ENCODE results near the gene HKDC1.
"Not testable (repeated sequence)": the region's sequence is repeated elsewhere in the genome, so short reads cannot be mapped to it uniquely, and the experiment has no call there.

Gene HKDC1

GRCh38 chr10:69220041-69220451 lies at the start of gene HKDC1:
Gene HKDC1, plus strand, starts transcription at chr10:69220332. Its CDS starts 104 bp downstream, at chr10:69220436.
- no peak for DNase-seq (ENCODE audit: low spot score)

DNA sequence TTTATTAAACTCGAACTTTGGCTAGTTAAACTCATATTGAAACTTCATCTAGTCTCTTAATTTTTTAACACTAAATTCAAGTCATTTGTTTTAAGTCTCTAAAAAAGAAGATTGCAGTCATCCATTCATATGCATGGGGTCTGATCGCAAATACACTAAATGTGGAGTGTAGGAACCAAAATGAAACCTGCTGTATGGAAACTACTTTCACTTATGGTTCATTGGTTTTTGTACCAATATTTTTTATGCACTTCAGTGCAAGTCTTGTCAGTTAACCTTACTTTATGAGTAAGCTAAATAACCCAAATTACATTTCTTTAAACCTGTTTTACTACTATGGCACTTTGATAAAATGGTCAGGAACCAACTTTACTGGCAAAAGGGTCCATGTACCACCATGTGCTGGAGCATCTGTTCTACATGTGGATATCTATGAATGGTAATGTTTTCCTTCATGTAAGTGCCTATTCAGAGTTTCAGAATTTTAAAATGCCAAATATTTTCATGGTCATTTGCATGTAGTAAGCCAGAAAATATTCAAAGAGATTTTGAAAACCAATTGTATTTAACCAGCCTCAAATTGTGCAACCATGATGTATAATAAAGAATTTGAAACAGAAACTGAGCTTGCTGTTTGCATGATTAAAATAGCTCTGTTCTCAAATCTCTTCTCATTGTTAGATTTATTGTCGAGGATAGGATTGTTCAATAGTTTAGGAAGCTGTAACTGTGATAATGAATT lies 47.7 kb upstream of the HKDC1 start:
- DNase-seq (ENCODE audit: low spot score) = no peak

DNA sequence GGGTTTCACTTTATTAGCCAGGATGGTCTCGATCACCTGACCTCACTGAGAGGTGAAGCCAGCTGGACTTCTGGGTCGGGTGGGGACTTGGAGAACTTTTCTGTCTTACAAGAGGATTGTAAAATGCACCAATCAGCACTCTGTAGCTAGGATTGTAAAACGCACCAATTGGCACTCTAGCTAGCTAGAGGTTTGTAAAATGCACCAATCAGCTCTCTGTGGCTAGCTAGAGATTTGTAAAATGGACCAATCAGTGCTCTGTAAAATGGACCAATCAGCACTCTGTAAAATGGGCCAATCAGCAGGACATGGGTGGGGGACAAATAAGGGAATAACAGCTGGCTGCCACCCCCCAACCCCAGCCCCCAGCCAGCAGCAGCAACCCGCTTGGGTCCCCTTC lies 44.8 kb upstream of the HKDC1 start:
- not testable (repeated sequence) for DNase-seq (ENCODE audit: low spot score)

GRCh38 chr10:69176823-69177222 lies 43.3 kb upstream of the HKDC1 start:
- no peak for DNase-seq (ENCODE audit: low spot score)

- no peak for DNase-seq (ENCODE audit: low spot score)
Observed at GRCh38 chr10:69179089-69179742, 40.9 kb upstream of the HKDC1 start.

GRCh38 chr10:69179743-69180524 lies 40.2 kb upstream of the HKDC1 start, which contains the start of gene SUPV3L1:
Gene SUPV3L1, plus strand, starts transcription at chr10:69180234. Its CDS starts 58 bp downstream, at chr10:69180292.
- DNase-seq (ENCODE audit: low spot score) = peak; percentile 91

DNA sequence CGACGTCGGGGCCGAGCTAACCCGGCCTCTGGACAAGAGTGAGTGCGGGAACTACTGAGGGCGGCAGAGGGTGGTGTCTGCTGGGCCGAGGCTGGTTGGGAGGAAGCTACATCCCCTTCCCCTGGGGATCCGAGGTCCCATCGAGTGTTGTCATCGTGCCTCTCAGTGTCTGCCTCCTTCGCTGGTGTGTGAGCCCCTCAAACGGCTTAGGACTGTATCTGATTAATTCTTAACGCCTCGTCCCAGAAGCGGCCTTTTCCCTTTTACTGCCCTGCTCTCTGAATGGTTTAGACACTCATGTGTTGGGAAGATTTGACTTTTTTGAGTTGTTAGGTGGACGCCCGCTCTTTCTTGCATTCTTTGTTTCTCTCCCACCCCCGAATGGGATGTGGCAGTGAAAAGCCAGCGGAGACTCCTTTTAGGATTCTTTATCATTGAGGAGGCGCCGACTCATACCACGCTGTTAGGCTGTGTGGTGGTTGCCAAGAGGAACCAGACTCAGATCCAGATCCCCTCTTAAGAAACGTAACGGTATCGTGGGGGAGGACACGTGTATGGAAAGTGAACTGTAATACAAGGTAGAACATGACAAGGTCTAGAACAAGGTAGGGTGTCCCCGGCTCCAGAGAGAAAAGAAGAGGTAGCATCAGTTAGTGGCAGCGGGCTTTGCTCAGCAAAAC lies 39.5 kb upstream of the HKDC1 start:
- no peak for DNase-seq (ENCODE audit: low spot score)

DNA sequence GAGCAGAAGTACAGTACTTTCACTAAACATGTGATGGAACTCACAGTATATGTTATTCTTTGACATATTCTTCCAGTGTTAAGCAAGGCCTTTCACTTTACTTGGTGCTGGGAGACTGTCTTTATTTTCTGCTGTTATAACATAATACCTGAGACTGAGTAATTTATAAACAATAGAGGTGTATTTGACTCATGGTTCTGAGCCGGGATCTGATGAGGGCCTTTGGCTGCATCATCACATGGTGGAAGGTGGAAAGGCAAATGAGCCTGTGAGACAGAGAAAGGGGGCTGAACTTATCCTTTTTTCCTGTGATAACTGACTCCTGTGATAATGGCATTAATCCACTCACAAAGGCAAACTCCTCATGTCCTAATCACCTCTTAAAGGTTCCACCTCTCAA lies 38.7 kb upstream of the HKDC1 start:
- no peak for DNase-seq (ENCODE audit: low spot score)

GRCh38 chr10:69182005-69182404 lies 38.1 kb upstream of the HKDC1 start:
- no peak for DNase-seq (ENCODE audit: low spot score)

DNA sequence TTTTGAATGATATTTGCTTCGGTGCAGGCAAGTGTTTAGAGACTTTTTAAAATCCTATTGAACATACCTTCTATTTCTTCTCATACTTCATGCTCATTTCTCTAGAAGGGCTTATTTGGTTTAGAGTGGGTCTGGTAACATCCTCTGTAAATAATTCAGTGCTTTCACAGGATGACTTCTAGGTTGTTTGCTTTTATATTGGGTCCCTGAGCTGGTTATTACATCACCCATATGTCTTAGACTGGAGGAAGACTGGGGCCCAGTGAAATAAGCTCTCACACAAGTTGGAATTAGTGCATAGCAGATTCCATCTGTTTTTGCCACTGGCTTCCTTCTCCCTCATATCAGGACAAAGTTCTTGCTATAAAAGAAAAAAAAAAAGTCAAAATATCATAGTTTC lies 33.6 kb upstream of the HKDC1 start:
- DNase-seq (ENCODE audit: low spot score) = no peak

GRCh38 chr10:69201045-69201444 lies 19.1 kb upstream of the HKDC1 start:
- DNase-seq (ENCODE audit: low spot score) = no peak

DNA sequence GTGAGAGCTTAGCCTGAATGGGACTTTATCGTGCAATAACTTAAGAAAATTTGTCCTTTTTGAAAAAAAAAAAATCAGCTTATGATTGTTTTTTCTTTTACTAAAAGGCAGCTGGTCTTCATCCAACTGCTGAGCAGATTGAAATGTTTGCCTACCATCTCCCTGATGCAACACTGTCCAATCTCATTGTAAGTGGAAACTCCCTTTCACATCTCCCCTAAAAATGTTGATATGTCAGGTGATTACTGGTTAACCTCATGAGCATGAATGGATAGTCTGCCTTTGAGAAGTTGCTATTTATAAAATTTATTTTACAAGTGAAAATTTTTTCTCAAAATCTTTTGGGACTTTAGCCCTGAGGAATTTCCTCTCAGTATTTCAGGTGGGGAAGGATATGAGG lies 17.8 kb upstream of the HKDC1 start:
- no peak for DNase-seq (ENCODE audit: low spot score)

DNA sequence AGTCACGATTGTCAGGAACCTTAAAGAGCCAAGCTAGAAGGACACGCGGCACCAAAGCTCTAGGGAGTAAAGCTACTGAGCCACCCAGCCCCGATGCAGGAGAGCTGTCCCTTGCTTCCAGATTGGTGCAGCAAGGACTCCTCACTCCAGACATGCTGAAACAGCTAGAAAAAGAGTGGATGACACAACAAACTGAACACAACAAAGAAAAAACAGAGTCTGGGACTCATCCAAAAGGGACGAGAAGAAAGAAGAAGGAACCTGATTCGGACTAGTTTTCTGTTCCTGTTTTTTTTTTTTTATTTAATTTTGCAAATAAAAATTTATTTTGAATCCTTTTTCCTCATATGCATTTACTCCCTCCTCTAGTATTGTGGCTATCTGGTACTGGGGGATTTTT lies 11.4 kb upstream of the HKDC1 start:
- DNase-seq (ENCODE audit: low spot score) = no peak

DNA sequence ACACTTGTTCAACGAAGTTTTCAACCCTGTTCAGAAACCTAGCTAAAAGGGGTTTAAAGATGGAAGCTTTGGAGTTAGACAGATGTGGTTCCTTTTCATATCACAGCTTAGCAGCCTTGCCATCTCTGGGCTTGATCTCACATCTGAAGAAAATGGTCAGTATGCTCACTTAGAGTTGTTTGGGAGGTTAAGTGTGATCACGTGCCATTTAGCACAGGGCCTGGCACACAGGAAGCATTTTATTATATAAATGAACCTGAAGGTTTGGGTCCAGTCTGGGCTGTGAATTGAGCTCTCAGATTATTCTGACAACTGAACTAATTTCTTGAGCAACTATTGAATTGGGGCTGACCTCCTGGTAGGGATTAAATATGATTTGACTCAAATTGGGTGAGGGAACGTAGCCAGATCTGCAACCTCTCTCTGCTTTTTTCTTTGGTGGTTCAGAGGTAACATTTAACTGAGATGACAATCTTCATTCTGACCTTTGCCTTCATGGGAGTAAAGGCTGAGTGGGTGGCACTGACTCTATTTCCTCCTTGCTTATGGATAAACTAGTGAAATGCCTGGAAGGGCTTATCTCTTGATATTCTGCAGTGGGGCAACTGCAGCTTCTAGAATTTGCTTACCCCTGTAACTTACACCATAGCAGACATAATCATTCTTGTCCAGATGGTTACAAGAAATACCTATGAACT lies 10.2 kb upstream of the HKDC1 start:
- no peak for DNase-seq (ENCODE audit: low spot score)

DNA sequence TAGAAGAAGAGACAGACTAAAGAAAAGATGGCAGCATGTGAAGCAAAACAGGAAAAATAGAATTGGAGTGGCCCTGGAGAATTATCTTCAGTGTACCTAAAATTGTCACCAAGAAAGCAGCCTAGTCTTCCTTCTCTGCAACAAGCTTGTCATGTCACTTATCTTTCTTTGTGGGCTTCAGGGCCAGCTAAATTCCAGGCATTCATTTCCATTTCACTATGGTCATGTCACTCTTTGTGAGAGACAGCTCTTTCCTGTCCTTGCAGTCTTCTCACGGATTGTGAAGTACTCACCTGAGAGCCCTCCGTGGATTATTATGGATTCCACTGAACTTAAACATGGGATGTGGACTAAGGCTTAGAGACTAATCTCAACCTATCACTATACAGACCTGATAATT lies 9.0 kb upstream of the HKDC1 start:
- no peak for DNase-seq (ENCODE audit: low spot score)

DNA sequence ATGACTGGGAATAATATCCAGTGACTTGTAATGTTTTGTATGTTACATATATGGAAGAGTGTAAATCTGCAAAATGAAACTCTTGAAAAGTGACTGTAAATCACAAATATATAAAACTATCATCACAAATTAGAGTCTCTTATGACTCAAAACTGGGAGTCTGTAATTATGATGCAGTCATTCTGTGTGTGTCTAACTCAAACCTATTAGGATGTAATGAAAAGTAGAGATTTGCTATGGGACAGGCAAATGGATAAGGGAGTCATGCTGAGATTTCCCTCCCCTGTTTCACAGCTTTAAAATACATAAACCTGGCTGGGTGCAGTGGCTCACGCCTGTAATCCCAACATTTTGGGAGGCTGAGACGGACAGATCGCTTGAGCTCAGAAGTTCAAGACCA lies 8.6 kb upstream of the HKDC1 start:
- no peak for DNase-seq (ENCODE audit: low spot score)

- no peak for DNase-seq (ENCODE audit: low spot score)
Observed at GRCh38 chr10:69213591-69214311, 6.4 kb upstream of the HKDC1 start.

GRCh38 chr10:69214666-69215131 lies 5.4 kb upstream of the HKDC1 start:
- no peak for DNase-seq (ENCODE audit: low spot score)

- peak; percentile 11 for DNase-seq (ENCODE audit: low spot score)
Observed at GRCh38 chr10:69215405-69216171, 4.5 kb upstream of the HKDC1 start.

- DNase-seq (ENCODE audit: low spot score) = no peak
Observed at GRCh38 chr10:69216577-69217118, 3.5 kb upstream of the HKDC1 start.
